HG02571 (cell line): ENCODE measurements around the gene MAPRE2.
A peak's percentile ranks its signal among the peaks of the same experiment; 100 is the strongest.
"Not testable (repeated sequence)": the region's sequence is repeated elsewhere in the genome, so short reads cannot be mapped to it uniquely, and the experiment has no call there.

Experiments
- ATAC-seq: cut with Tn5 transposase; IDR thresholded peaks from one replicate; pipeline ENCODE4 v1.9.1; 2021; ENCODE audit warnings: mild to moderate bottlenecking, moderate library complexity; ENCODE audit not compliant: unreplicated experiment

The MAPRE2 gene

DNA sequence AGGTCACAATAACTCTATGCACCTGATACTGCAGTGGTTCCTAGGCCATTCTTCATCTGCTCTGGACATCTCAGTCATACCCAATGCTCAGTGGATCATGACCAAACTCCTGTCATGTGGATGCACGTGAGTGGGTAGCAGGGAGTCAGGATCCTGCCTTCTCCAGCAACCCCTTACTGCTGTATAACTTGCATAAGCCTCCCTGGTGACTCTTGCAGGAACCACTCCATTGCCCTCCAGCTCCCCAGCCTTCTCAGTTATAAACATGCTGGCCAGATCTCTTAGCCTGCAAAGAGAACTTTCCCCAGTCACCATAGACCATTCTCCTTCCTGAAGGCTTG lies 101.0 kb downstream of the MAPRE2 start:
- no peak for ATAC-seq

DNA sequence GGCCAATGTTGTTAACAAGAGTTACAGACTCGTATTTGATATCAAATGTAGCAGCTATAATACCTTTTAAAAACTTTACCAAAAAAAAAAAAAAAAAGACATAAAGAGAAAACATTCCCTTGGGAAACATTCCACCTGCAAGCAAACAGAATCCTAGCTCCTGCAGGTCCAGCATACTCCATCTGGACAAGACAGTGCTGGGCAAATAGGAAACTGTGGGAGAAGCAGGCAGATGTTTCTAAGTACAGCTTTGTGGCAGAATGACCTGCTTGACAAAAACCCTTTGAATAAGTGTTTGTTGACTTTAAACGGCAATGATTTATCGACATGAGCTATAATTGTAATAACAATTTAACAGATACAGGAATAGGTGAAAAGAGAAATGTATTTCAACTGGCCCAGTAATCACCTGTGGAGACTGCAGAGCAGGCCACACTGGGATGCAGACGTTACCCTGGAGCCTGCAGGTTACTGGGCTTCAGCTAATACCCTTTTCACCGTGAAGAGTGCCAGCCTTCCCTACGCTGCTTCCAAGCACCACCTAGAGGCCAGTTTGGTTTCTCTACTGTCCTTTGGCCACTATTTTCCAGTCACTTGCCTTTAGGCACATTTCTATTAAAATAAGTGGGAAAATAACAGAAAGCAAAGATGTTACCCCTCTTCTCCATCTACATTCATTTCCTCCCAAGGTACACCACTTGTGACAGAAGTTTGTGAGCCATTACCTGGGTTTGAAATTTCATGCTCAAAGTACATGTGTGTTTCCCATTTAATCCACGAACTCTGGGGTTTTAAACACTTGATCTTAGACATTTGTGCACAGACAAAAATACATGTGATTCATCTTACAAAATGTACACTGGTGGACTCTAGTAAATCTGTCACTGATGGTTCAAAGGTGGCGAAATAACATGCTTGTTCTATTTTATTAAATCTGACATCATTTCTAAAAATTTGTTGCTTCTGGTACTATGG lies 102.7 kb downstream of the MAPRE2 start:
- ATAC-seq, result no peak

DNA sequence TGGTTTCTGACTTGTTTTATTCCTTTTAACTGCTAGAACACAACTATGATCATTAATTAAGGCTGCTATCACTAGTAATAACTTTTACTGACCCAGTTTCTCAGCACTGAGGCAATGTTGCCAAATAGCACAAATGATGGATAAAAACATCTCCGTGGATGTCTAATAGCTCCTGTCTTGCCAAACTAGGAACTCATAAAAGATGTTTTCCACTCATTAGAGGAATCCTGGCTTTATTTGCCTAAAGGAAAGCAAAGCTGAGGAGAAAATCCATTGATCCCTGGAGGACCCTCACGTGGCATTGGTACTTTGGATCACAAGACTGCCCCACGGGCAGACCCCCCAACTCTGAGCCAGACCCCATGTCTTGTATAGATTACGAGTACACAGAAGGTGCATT lies 103.5 kb downstream of the MAPRE2 start:
- ATAC-seq, result no peak

DNA sequence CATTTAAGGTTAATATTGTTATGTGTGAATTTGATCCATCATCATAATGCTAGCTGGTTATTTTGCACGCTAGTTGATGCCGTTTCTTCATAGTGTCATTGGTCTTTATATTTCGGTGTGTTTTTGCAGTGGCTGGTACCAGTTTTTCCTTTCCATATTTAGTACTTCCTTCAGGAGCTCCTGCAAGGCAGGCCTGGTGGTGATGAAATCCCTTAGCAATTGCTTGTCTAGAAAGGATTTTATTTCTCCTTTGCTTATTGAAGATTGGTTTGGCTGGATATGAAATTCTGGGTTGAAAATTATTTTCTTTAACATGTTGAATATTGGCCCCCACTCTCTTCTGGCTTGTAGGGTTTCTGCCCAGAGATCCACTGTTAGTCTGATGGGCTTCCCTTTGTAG lies 109.0 kb downstream of the MAPRE2 start:
- not testable (repeated sequence) for ATAC-seq

DNA sequence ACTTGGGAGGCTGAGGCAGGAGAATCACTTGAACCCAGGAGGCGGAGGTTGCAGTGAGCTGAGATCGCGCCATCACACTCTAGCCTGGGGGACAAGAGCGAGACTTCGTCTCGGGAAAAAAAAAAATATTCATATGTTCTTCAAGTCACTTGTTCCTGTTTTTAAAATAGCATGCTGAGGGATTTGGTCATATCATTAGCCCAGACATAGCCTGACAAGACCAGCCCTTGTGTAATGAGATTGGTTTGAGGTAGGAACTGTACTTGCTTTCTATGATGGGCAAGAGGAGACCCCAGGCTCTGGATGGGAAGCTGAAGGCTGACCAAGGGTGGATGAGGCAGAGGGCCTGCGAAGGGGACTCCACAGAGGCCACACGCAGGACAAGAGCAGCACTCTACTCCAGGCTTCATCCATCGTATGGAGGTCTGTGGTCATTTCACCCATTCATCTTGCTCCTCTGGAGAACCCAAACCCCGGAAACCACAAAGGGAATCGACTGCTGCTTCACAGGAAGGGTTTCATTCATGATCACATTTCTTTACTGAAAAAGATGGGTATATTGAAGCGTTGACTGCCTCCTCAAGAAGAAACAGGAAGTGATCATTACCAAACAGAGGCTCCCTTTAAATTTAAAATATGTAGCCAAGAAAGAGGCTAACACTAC lies 112.5 kb downstream of the MAPRE2 start:
- no peak for ATAC-seq

DNA sequence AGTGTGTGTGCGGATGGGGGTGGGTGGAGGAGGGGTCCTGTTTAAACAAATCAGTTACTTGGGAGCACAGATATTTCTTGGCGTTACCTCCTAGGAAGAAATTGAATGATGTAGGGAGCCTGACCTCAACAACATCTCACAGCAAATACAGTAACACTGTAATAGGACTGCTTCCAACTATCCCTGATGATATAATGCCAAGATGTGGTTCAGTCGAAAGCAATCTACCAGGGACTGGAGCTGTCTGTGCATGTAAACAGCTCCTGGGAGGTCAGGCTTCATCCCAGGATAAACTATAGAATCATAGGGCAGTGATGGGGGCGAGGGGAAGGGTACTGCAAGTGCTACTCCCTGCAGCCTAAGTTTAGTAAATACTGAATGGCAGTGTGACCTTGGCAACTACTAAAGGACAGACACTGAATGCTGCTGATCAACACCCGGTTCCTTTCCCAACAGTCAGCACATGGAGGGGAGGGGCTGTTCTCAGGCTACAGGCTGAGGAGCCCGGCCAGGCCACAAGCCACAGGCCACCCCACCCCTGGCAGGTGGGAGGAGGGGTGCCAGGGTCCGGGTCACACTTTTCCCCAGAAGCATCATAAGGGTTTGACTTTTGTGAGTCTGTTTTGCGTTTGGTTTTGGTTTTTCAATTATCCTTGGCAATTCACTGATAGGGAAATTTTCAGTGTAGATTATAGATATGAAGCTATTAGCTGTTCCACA lies 114.3 kb downstream of the MAPRE2 start:
- no peak for ATAC-seq

DNA sequence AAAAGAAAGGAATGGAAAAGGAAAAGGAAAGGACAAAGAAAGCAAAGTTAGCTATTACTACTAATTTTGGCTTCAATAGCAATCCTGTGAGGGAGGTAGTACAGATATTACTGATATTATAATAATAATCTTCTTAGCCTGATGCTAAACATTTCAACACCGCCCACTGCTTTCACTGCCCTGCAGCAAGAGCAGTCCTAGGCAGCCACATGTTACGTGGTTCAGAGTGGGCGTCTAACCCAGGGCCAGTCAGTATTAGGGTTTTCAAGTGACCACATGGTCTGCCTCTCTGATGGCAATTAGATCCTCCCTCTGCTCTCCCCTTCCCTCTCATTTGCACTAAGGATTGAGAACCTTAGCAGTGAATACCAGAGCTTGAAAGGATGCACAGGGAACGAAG lies 116.0 kb downstream of the MAPRE2 start:
- ATAC-seq, result no peak

DNA sequence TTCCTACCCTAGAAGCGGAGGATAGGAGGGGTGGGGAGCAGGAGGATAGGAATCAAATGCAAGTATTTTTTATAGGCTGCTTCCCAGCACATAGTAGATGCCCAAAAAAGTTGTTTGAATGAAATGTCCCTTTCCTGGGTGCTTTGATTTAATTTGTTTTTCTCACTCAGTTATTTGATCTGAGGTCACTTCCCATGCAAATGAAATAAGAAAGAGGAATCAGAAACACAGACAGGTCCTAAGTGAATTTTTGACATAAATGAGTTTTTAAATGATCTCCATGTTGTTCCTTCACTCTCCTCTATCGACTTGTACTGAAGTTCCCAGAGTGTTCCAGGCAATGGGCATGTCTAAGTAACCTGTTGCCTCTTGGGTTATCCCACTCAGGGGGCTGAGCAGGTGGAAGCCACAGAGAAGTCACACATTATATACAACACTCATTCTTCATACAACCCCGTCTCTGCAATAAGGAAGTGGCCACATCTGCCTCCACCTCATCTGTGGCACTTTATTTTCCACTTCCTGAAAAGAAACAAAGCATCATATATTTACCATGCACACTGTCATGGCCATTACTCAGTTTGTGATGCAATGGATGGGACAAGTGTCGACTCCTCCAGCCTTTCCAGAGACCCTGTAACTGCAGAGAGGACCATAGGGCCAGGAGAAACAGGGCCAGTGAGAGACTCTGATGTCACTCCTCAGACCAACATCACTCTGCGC lies 117.7 kb downstream of the MAPRE2 start:
- ATAC-seq, result no peak

DNA sequence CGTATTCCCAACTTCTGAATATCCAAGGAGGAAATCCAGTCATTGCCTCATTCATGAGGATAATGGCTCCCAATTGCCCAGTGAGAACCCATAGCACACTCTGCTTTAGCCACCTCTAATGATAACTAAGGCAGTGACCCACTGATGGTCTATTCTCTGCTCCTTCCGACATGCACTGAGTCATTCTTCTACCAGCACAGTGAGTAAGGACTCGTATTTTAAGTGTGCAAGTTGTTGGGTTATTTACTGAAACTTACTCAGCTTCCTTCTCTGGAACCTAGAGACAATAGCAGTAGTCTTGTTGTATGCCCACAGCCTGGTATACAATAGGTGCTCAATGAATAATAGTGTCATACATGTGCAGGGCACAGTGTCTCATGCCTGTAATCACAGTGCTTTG lies 118.6 kb downstream of the MAPRE2 start:
- peak; percentile 51 for ATAC-seq

DNA sequence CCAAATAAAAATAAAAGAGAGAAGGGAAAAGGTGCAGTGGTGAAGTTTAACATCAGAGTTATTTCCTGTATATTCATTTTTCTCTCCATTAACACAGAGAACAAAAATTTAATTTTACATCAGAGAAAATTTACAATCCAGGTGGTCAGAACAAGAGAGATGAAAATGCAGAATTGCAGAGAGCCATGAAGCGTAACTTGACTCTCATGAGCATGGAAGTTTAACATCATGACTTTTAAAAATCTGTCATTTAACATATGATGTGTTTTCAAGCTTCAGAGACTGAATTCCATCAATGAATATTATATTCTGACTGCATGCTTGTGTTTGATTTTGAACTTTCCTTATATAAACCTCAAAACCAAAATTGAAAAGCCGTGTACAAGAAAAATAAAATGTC lies 120.3 kb downstream of the MAPRE2 start:
- no peak for ATAC-seq

DNA sequence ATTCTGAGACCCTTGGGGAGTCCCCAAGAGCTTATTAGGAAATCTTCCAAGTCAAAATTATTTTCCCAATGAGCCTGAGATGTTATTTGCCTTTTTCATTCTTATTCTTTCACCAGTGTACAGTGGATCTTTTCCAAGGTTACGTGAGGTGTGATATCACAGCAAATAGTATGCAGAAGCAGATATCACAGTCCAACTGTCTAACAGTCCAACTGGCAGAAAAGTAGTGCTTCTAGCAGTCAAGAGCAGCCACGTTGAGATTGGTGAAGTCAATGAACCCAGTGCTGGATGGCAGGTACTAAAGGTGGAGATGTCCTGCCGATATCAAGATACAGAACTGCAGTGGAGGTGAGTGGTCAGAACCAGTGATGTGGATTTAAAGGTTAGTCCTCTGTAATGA lies 120.7 kb downstream of the MAPRE2 start:
- no peak for ATAC-seq

DNA sequence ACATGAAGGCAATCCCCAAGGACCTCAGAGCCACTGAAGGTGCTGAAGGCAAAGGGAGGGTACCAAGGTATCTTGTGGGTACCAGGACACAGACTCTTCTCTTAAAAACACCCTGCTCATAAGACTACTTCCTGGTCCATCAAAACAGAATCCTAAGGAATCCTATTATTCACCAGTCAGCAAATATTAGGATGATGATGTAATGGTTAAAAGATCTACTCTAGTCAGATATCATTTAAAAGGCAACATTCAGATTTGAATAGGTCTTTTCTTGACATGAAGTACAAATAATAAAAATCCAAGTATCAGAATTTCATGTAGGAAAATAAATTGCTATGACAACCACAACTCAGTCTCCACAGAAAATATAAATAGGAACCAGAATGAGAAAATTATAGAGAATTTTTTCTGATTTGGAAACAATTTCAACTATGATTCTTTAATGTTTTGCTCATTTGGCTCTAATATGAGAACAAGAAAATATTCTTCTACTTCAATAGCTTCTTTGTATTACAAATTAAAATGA lies 121.9 kb downstream of the MAPRE2 start:
- ATAC-seq, result no peak

DNA sequence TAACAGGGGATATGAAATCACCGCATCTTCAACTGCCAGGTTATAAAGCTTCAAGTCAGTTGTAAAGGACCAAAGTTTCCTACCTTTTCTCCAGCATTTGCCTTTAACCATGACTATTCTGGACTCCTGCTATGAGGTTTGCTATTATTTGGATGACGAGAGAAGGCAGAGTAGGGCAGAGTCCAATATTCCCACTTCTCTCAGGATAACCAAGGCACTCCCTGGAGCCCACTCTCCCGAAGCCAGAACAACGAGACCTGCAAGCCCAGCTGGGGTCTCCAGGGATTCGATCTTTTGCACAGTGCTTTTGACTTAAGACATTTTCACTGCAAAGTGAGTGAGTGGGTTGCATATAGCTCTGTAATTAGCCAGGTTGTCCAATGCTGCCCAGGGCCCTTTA lies 122.5 kb downstream of the MAPRE2 start:
- ATAC-seq, result no peak

DNA sequence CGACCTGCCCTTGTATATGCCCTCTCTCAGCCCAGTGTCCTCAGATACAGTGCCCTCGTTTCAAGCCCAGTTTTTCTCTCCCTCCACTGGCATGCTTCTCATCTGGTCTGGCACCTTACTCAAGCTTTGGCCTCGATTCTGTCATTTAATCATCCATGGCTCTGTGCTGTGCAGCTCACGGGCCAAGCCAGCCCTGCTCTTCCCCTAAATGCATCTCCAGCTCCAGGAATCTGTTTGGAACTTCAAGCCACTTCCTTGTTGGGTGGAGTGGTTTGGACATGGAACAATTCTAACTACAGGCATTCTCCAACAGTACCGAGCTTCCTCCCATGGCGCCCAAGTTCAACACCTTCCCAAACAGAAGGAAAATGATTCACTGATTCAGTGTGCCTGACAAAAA lies 122.9 kb downstream of the MAPRE2 start:
- no peak for ATAC-seq

DNA sequence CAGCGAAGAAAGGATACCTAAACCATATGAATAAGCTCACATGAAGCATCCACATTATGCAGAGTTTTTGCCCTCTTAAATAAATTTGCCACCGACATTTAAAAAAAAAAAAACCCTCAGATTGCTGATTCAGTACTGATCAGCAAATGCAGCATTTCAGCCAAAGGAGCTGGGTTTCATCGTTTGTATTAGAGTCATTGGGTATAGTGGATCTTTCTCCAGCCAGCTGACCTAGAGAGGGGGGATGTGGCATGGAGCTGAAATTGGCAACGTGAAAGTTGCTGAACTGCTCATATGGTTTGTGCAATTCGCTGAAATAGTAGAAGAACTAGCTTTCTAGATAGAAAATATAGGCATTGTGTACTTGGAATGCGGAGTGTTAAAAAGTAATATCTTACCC lies 126.1 kb downstream of the MAPRE2 start:
- ATAC-seq, result no peak

DNA sequence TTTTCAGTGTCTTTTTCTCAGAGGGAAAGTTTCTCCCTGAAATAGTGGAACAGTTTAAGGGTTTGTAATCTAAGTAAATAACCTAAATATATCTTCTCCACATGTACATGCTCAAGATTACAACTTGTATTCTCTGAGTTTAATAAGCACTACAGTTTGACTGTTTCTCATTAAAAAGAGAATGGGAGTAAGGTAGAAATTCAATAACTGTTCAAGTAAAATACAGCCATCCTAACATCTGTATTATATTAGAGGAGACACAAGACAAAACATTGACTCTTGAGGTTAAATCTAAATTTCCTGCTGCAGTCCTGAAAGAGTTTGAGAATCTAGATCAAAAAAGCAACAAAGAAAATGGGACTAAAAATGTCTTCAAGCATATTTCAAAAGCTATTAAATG lies 126.6 kb downstream of the MAPRE2 start:
- no peak for ATAC-seq

DNA sequence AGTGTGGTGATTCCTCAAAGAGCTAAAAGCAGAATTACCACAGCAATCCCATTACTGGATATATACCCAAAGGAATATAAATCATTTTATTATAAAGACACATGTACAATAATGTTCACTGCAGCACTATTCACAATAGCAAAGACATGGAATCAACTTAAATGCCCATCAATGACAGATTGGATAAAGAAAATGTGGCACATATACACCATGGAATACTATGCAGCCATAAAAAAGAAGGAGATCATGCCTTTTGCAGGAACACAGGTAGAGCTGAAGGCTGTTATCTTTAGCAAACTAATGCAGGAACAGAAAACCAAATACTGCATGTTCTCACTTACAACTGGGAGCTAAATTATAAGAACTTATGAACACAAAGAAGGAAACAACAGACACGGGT lies 129.1 kb downstream of the MAPRE2 start:
- not testable (repeated sequence) for ATAC-seq

DNA sequence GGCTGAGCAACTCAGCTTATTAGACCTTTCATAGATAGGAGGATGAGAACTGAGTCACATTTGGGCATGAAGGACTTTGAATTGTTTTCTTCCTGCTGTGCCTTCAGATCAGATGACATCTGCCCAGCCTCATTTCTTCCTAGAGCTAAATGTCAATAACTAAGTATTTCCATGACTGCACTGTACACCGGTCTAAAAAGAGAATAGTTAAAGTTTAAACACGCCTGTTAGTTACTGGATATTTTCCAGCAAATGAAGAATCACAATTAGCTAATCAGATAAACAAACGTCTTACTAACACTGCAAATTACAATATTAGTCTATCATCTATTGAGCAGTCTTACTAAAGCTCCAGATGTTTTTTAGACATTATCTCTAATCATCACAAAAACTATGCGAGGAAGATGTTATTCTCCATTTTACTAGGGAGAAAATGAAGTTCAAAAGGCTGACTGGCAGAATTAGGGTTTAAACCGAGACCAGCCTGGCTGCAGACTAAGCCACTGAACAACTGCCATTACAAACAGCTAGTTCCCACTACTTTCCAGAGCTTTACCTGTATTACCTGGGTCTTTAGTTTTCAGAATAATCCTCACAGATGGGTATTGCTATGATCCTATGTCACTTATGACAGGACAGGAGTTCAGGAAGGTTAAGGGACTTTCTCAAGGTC lies 130.2 kb downstream of the MAPRE2 start:
- ATAC-seq, result no peak

DNA sequence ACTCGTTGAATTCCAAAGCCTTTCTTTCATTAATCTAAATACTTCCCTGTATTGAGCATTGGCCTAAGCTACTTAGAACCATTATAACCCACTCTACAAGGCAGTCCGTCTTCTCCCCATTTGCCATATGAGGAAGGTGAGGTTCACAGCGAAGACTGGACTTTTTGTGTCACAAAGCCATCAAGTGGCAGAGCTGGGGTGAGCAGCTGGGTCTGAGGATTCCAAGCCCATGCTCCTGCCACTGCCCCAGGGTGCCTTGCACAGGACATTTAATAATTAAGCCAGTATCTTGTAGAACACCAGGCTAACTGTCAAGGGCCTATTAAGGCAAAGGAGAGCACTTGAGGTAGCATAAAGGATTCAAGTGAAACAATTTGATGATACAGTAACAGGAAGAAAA lies 130.8 kb downstream of the MAPRE2 start:
- ATAC-seq, result no peak

DNA sequence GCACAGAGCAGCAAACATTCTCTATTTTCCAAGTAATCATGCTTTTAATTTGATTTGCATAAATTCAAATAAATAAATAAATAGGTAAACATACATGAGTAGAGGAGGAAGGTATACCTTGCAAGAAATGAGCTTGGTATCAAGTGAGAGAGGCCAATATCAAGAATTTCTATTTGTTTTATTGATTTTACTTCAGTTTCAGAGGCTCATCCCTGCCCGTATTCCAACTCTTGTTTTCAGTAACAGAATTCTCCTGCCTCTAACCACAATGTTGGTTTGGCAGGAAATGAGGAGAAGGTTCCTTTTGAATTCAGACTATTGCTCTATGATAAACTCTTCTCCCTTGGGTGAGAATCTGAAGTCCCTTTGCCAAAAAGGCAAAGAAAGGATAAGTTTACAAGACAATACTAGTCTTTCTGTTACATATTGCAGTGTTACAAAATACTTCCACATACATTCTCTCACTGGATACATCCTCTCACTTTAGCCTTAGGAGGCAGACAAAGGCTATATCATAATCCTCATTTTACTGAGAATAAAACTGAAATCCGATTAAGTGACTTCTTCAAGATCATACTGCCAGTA lies 131.3 kb downstream of the MAPRE2 start:
- ATAC-seq, result no peak
